GM19238 (cell line): ENCODE measurements around the gene AGBL3.
"Not testable (repeated sequence)": the region's sequence is repeated elsewhere in the genome, so short reads cannot be mapped to it uniquely, and the experiment has no call there.

Experiments used
- DNase-seq: peaks from one replicate; pipeline ENCODE4 v3.0.0; 2011; ENCODE audit warnings: low spot score; ENCODE audit not compliant: insufficient read length

The AGBL3 gene

DNA sequence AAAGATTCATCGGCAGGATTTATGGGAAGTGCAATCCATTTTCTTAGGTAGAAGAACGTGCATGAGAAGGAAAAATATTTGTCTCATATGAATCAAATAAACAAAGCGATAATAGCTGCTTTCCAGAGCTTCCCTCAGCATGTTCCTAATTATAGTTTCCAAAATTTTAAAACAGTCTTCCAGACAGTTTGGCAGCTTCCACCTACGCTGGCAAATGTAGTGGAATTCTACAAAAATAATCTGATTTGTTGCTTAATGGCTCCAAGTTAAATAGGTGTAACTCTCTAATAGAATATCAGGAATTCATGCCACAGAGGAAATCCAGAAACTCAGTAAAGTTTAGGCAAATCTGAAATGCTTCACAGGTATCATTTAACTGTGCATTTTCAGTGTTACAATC is 23.3 kb upstream of the AGBL3 start:
- no peak for DNase-seq

GRCh38 chr7:134966691-134967090 is 19.6 kb upstream of the AGBL3 start:
- no peak for DNase-seq

- no peak for DNase-seq
These were observed 18.2 kb upstream of the AGBL3 start for GRCh38 chr7:134968110-134968509.

DNA sequence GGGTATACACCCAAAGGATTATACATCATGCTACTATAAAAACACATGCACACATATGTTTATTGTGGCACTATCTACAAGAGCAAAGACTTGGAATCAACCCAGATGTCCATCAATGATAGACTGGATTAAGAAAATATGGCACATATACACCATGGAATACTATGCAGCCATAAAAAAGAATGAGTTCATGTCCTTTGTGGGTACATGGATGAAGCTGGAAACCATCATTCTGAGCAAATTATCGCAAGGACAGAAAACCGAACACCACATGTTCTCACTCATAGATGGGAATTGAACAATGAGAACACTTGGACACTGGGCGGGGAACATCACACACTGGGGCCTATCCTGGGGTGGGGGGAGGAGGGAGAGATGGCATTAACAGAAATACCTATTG is 4.7 kb upstream of the AGBL3 start:
- DNase-seq = not testable (repeated sequence)

DNA sequence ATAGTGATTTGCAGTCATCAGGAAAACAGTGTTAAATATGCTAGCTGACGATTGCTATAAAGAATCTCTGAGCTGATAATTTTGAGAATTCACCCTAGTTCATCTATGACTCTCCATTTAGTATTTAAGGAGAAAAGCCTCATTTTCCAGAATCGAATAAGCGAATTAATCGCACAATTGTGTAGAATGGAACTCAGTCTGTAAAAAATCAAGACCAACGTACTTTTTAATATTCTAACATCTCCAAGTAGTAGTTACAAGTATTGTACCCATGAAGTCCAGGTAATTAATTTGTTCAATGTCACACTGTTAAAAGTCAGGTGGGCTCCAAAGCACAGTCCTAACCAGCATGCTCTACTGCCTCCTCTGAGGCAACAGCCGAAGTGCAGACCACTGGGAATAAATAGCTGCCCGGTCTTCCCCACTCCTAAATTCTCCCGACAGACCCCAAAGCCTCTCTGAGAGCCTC is 380 bp upstream of the AGBL3 start:
- no peak for DNase-seq

DNA sequence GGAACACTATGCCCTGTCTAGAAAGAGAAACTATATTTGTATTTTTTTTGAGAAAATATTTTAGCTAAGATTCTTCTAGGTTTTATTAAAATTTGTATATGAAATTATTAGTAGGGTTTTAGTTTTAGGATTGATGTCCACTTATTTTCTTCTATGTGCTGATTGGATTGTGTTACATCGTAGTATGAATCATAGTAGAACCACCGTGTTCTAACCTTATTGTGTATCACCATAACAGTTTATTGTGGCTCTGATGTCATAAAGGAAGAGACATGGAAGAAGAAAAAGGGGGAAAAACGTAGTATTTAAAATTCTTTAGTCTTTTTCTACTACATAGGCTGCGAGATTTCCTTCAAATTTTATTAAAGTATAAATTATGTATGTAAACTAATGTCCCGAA is 1.9 kb downstream of the AGBL3 start:
- no peak for DNase-seq

- no peak for DNase-seq
These were observed 5.4 kb downstream of the AGBL3 start for GRCh38 chr7:134991469-134992339.

- peak; percentile 26 for DNase-seq
These were observed 6.4 kb downstream of the AGBL3 start for GRCh38 chr7:134992626-134993179.

DNA sequence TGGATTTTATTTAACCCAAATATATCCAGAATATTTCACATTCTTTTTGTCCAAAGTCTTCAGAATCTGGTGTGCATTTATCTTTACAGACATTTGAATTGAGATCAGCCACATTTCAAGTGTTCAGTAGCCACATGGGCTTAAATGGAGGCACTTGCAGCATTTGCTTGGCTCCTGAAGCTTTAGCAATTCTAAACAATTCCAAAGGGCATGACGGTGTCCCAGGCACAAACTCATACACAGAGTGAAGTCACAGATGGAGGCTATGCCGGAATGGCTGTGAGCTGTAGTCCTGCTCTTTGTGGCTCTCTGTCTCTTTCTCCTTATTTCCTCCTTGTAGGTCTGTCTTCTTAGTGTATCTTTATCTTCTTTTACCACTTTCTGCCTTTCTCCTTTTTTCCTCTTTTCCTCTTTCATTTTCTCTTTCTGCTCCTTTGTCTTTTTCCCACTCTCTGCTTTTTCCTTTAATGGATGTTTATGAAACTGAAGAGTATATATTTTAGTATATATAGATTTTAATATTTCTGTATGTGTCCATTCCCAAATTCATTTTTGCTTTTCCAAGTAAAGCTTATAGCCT is 7.7 kb downstream of the AGBL3 start:
- no peak for DNase-seq

GRCh38 chr7:134995239-134996096 is 9.2 kb downstream of the AGBL3 start:
- DNase-seq = peak; percentile 7

DNA sequence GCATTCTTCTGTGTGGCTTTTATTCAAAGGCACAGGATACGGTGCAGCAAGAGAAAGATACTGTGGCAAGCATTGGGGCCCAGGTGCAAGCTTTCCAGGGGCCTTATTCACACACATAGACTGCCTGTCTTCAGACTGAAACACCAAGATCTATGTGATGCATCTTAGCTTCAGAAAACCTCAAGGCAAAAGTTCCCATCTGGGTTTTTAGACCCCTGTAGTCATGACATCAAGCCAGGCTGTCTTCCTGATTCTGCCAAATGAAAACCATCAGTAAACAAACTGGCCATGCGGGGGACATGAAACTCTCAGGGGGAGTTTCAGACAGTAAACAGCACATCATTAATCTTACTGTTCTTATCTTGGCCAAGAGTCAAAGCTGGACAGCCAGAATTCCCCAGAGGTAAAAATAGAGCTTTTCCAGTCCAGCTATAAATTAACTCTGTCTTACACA is 9.8 kb downstream of the AGBL3 start:
- peak; percentile 19 for DNase-seq

DNA sequence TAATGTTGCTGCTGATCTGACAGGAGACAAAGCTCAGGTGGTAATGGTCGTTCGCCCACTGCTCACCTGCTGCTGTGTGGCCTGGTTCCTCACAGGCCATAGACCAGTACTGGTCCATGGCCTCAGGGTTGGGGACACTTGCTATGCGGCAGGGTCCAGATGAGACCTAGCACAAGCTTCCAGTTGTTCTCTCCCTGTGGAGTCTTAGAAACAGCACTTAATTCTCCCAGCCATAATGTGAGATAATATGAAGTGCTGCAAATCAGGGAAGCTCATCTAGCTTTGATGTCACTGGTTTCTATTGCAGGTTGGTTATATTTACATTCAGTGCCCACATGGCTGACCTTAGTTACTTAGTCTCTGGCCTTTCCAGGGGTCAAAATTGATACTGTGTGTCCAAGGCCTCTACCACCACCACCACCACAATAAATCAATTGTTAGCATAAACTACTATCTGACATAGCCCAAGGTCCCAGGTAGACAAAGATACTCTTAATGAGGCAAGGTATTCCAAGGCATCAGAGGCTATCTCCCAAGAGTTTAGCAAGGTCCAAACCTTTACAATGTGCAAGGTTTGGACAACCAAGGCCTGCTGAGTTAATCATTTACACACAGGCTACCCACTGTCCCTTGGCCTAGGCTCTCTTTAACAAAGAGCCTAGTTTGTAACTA is 11.0 kb downstream of the AGBL3 start:
- DNase-seq = no peak

GRCh38 chr7:134999136-134999535 is 12.8 kb downstream of the AGBL3 start:
- no peak for DNase-seq

DNA sequence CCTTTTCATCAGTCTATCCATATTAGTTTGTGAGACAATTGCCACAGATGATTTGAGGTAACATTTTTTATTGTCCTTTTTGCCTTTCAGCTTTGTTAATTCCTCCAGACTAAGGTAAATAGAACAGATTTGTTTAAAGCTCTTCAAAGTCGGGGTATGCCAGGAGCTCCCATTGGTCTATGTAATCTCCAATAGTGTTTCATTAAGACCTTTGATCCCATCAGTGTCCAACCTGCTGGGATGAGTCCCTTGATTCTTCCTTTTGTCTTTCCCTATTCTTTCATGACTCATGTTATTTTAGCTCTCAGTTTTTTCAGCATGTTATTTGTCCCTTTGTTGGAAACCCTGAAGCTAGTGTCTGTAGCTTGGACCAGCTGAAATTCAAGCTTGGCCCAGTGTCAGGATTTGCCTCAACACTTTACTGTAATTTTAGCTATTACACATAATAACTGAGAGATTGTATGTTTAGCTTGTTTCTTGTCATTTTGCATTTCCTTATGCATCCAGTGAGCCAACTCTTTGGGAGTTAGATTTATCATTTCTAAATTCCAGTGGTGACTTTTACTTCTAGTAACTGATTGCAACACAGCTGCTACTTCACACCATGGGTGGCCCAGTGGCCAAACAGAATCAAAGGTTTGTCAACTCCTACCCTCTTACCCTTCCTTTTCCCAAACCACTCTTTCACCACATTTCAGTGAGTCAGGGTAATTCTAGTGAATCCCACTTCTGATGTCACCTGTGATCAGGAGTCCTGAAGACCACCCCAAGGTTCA is 15.3 kb downstream of the AGBL3 start:
- DNase-seq = no peak

- DNase-seq = no peak
These were observed 25.9 kb downstream of the AGBL3 start for GRCh38 chr7:135012229-135012628.

- no peak for DNase-seq
These were observed 37.3 kb downstream of the AGBL3 start for GRCh38 chr7:135023622-135024021.

- DNase-seq = no peak
These were observed 48.9 kb downstream of the AGBL3 start for GRCh38 chr7:135035252-135035651.

GRCh38 chr7:135067017-135067416 is 80.7 kb downstream of the AGBL3 start:
- not testable (repeated sequence) for DNase-seq

DNA sequence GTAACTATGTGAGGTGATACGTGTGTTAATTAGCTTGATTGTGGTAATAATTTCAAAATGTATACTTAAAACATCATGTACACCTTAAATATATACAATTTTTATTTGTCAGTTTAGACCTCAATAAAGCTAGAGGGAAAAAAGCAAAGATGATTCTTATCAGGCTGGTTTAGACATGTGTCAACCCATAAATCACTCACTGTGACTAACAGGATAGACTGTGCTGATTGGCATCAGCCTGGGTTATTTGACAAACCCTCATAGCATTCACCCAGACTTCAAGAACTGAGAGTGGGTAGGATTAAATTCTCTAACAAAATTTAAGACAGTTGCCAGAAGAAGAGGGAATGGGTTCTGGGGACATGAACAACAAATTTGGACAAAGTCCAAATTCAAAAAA is 87.8 kb downstream of the AGBL3 start:
- DNase-seq = no peak

- DNase-seq = no peak
These were observed 88.2 kb downstream of the AGBL3 start for GRCh38 chr7:135074531-135074930.
